Keratinocyte (primary cell): ENCODE results near the gene FAF1. TPM values are rescaled to one million over a fixed set of nuclear protein-coding genes. Genes with fewer than 3 reads are reported as not detected.

Source experiments
- DNase-seq: peaks from one replicate; pipeline ENCODE4 v3.0.0-alpha.2; 2011; ENCODE audit warnings: low read depth, missing footprints, low spot score
- FAIRE-seq: peaks from 2 replicates; lab custom pipeline; 2011; peaks lifted over from hg19 to GRCh38; lab: Jason Lieb, UNC
- H2AFZ ChIP-seq: 2 replicates; pipeline ENCODE4 v1.6.0; 2012; ENCODE audit warnings: low read length, control low read depth, inconsistent platforms; ENCODE audit not compliant: control insufficient read depth
- H3K27ac ChIP-seq: 2 replicates; pipeline ENCODE4 v1.5.1; 2011; ENCODE audit warnings: low read length; ENCODE audit not compliant: control insufficient read depth, insufficient read depth
- H3K27me3 ChIP-seq: 3 replicates; pipeline ENCODE4 v1.6.0; 2011; ENCODE audit warnings: low read length; ENCODE audit not compliant: control insufficient read depth, insufficient read depth; ENCODE audit errors: extremely low read depth
- H3K36me3 ChIP-seq, 2 experiments: 2 replicates in 1 of 2; 3 replicates in 1 of 2; pipeline ENCODE4 v1.5.1; 2011; ENCODE audit warnings: low read length in 2 of 2, mild to moderate bottlenecking in 1 of 2; ENCODE audit not compliant: control insufficient read depth in 2 of 2, insufficient read depth in 2 of 2; ENCODE audit errors: extremely low read depth in 1 of 2
- H3K4me1 ChIP-seq: 3 replicates; pipeline ENCODE4 v1.5.1; 2011; ENCODE audit warnings: low read length; ENCODE audit not compliant: control insufficient read depth, insufficient read depth; ENCODE audit errors: extremely low read depth
- H3K4me2 ChIP-seq: 3 replicates; pipeline ENCODE4 v1.6.0; 2011; ENCODE audit warnings: low read depth, low read length; ENCODE audit not compliant: control insufficient read depth, insufficient read depth; ENCODE audit errors: extremely low read depth
- H3K4me3 ChIP-seq, 3 experiments: fragments of 200-600 bp in 1 of 3; sonication (generic) in 1 of 3; 2 replicates in 2 of 3; 3 replicates in 1 of 3; pipeline ENCODE4 v1.5.1; 2011 to 2016; ENCODE audit warnings: low read length in 3 of 3, mild to moderate bottlenecking in 3 of 3, control low read depth in 2 of 3, inconsistent platforms in 1 of 3, low read depth in 1 of 3, mixed read lengths in 1 of 3, mixed run types in 1 of 3, moderate library complexity in 1 of 3; ENCODE audit not compliant: control insufficient read depth in 2 of 3, insufficient read depth in 2 of 3; ENCODE audit errors: extremely low read depth in 1 of 3
- H3K79me2 ChIP-seq: 2 replicates; pipeline ENCODE4 v1.6.0; 2012; ENCODE audit warnings: low read length; ENCODE audit not compliant: control insufficient read depth, insufficient read depth
- H3K9ac ChIP-seq: 3 replicates; pipeline ENCODE4 v1.6.0; 2011; ENCODE audit warnings: low read length; ENCODE audit not compliant: control insufficient read depth, insufficient read depth; ENCODE audit errors: extremely low read depth
- H3K9me1 ChIP-seq: 3 replicates; pipeline ENCODE4 v1.6.0; 2011; ENCODE audit warnings: low read length; ENCODE audit not compliant: control insufficient read depth, insufficient read depth; ENCODE audit errors: extremely low read depth
- H3K9me3 ChIP-seq: 2 replicates; pipeline ENCODE4 v1.5.1; 2012; ENCODE audit warnings: low read depth, low read length; ENCODE audit not compliant: control insufficient read depth
- H4K20me1 ChIP-seq: 3 replicates; pipeline ENCODE4 v1.6.0; 2011; ENCODE audit warnings: low read length; ENCODE audit not compliant: control insufficient read depth, insufficient read depth; ENCODE audit errors: extremely low read depth
- EZH2 ChIP-seq: IDR thresholded peaks from one replicate; pipeline ENCODE4 v1.6.1; 2012; ENCODE audit warnings: inconsistent platforms, mild to moderate bottlenecking, low read length, moderate library complexity
- dilution Hi-C: fragments of 300-500 bp; cut with MboI; formaldehyde crosslinking; loops from one replicate; pipeline ENCODE4 v1.7.0; 2020; ENCODE audit warnings: low sequenced_read_pairs; ENCODE audit not compliant: extremely low pct_ligation_motif_present
- polyA plus RNA-seq, 5 experiments: library from polyadenylated mRNA; depleted of rRNA in 3 of 5; stranded (reverse) in 3 of 5; stranded (forward) in 1 of 5; unstranded in 1 of 5; fragments of >200 nt; gene quantifications; 1 replicate in 1 of 5; 2 replicates in 3 of 5; 3 replicates in 1 of 5; pipeline versions ENCODE4 v1.2.1 to v1.2.3, GENCODE V29; 2011 to 2012; ENCODE audit warnings: missing spikeins in 2 of 5, low read depth in 1 of 5, low replicate concordance in 1 of 5
- TF ChIP-seq, protein P1 (sequence below), 3 experiments: IDR thresholded peaks in 1 of 3; conservative IDR thresholded peaks in 1 of 3; optimal IDR thresholded peaks in 1 of 3; 2 replicates in 2 of 3; 3 replicates in 1 of 3; pipeline versions ENCODE3 to v1.5.1; 2011; ENCODE audit warnings: low read length in 3 of 3, mild to moderate bottlenecking in 3 of 3, moderate library complexity in 2 of 3, control low read depth in 1 of 3, inconsistent platforms in 1 of 3; ENCODE audit not compliant: insufficient read depth in 2 of 3; ENCODE audit errors: extremely low read depth in 1 of 3

FAF1 gene
- polyA plus RNA-seq, 1 donor (not counting 4 experiments of a cell fraction or from before 2014, with no cell fraction given) = 33.1 TPM

DNA sequence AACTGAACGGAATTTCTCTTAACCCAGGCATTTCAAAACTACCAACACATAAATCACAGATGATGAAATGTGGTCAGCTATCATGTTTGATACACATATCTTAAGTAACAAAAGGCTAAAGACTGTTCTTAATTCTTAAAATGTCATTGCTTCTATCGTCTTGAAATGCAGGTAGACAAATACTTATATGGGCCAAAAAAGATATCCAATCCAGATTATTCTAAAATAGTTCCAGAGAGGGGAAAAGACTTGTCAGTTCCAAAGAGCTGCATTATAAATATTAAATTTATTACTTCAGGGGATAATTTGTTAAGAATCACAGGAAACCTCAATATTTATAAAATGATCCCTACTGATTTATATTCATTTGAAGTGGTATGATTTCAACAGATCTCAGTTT lies 259.4 kb downstream of the FAF1 start:
- Histone ChIP-seq H3K9me3 (no peaks in the 10 kb centered on the region), H4K20me1 (no peaks in the 10 kb centered on the region), H3K27ac (no peak overlapping the region), H3K27me3 (no peaks in the 10 kb centered on the region), H3K4me1 (peaks cover 8% of the 10 kb centered on the region), H3K4me3 (no peak overlapping the region), H3K9me1 (no peaks in the 10 kb centered on the region), H2AFZ (no peak overlapping the region), H3K79me2 (no peaks in the 10 kb centered on the region), H3K36me3 (no peaks in the 10 kb centered on the region), H3K4me2 (no peak overlapping the region), H3K9ac (no peak overlapping the region)
- DNase-seq (no peak), FAIRE-seq (no peak)
- dilution Hi-C loops = no loop called here
- TF ChIP-seq EZH2 = no peak
- TF ChIP-seq, protein P1, sequence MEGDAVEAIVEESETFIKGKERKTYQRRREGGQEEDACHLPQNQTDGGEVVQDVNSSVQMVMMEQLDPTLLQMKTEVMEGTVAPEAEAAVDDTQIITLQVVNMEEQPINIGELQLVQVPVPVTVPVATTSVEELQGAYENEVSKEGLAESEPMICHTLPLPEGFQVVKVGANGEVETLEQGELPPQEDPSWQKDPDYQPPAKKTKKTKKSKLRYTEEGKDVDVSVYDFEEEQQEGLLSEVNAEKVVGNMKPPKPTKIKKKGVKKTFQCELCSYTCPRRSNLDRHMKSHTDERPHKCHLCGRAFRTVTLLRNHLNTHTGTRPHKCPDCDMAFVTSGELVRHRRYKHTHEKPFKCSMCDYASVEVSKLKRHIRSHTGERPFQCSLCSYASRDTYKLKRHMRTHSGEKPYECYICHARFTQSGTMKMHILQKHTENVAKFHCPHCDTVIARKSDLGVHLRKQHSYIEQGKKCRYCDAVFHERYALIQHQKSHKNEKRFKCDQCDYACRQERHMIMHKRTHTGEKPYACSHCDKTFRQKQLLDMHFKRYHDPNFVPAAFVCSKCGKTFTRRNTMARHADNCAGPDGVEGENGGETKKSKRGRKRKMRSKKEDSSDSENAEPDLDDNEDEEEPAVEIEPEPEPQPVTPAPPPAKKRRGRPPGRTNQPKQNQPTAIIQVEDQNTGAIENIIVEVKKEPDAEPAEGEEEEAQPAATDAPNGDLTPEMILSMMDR (optimal IDR thresholded peaks at IDR 0.05 in 1 of 3, IDR thresholded peaks at IDR 0.05 in 1 of 3, conservative IDR thresholded peaks at IDR 0.05 in 1 of 3; ENCODE audit: extremely low read depth in 1 of 3, insufficient read depth in 2 of 3, low read length in 3 of 3) = no peak

DNA sequence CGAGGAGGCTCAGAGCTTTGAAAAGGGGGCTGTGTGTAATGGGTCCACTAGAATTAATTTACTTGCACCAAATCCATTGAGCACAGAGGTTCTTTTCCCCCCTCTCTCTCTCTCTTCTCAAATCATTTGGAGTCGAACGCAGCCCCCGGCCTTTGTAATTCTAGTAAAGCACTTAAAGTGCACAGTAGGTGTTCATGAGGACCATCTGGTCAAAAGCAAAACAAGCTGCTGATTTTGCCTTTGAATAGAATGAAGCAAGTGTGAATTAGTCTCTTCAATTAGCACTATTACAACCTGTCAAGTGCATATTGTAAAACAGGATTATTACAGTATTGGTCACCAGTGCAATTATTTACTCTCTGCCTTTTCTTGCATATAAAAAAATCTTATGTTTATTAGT lies 259.9 kb downstream of the FAF1 start:
- no peaks in the 10 kb centered on the region for H3K79me2 ChIP-seq
- no peak overlapping the region for H3K27ac ChIP-seq
- H3K27me3 ChIP-seq = no peaks in the 10 kb centered on the region
- H3K9me3 ChIP-seq = no peaks in the 10 kb centered on the region
- no peaks in the 10 kb centered on the region for H3K36me3 ChIP-seq
- no peak overlapping the region for H2AFZ ChIP-seq
- H3K9me1 ChIP-seq = no peaks in the 10 kb centered on the region
- no peak overlapping the region for H3K4me3 ChIP-seq
- DNase-seq (no peak), FAIRE-seq (no peak)
- TF ChIP-seq EZH2 = no peak
- TF ChIP-seq, protein P1 (optimal IDR thresholded peaks at IDR 0.05 in 1 of 3, IDR thresholded peaks at IDR 0.05 in 1 of 3, conservative IDR thresholded peaks at IDR 0.05 in 1 of 3; ENCODE audit: extremely low read depth in 1 of 3, insufficient read depth in 2 of 3, low read length in 3 of 3) = no peak
- dilution Hi-C loops = no loop called here
- H3K9ac ChIP-seq = no peak overlapping the region
- H4K20me1 ChIP-seq = no peaks in the 10 kb centered on the region
- H3K4me2 ChIP-seq = no peak overlapping the region
- peaks cover 4% of the 10 kb centered on the region for H3K4me1 ChIP-seq
